Hematopoietic multipotent progenitor cell treated with erythropoietin and hydrocortisone succinate and interleukin-3 and kit ligand, for 15 days (in vitro differentiated cells): ENCODE measurements around the gene NEK10.
"Not testable (repeated sequence)": the region's sequence is repeated elsewhere in the genome, so short reads cannot be mapped to it uniquely, and the experiment has no call there.

Experiments used
- DNase-seq: peaks from one replicate; pipeline ENCODE4 v3.0.0-alpha.2; 2015; ENCODE audit warnings: low spot score

The NEK10 gene, protein sequence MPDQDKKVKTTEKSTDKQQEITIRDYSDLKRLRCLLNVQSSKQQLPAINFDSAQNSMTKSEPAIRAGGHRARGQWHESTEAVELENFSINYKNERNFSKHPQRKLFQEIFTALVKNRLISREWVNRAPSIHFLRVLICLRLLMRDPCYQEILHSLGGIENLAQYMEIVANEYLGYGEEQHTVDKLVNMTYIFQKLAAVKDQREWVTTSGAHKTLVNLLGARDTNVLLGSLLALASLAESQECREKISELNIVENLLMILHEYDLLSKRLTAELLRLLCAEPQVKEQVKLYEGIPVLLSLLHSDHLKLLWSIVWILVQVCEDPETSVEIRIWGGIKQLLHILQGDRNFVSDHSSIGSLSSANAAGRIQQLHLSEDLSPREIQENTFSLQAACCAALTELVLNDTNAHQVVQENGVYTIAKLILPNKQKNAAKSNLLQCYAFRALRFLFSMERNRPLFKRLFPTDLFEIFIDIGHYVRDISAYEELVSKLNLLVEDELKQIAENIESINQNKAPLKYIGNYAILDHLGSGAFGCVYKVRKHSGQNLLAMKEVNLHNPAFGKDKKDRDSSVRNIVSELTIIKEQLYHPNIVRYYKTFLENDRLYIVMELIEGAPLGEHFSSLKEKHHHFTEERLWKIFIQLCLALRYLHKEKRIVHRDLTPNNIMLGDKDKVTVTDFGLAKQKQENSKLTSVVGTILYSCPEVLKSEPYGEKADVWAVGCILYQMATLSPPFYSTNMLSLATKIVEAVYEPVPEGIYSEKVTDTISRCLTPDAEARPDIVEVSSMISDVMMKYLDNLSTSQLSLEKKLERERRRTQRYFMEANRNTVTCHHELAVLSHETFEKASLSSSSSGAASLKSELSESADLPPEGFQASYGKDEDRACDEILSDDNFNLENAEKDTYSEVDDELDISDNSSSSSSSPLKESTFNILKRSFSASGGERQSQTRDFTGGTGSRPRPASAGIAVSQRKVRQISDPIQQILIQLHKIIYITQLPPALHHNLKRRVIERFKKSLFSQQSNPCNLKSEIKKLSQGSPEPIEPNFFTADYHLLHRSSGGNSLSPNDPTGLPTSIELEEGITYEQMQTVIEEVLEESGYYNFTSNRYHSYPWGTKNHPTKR

DNA sequence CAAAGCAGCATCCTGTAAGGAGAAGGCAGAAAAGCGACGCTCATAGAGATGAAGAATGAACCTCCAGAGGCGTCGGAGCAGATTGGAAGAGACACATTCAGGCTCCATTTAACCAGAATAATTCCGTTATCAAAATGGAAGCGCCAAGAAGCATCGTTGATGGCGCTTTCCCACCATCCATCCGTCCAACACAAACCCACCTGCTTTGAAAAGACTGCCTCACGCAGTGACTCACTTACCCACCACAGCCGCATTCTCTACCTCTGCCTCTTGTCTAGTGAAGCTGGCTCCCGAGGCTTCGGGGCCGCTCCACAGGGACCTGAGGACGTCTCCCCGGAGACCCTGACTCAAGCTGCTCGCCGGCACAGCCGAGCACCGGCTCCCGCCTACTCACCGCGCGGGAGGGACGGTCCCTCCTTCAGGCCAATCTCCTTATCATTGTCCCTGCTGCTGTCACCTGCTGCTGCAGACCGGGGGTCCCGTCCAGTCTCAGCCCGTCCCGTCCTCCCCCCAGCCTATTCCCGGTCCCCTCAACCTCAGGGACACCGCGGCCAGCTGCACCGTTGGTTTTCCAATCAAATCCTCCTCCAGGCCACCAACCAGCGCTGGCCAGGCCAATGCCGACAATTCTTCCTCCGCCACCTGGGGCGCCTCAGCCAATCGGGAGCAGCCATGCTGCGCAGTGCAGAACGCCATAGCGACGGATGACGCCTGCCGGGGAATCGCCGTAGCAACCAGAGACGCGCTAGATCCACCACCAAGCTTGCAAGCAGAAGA lies at the start of gene NEK10:
Gene NEK10, minus strand, starts transcription at position 553 of the 777 bp plus-strand sequence. CDS start 16,501 bp downstream, outside the sequence.
- DNase-seq, result peak; percentile 35

DNA sequence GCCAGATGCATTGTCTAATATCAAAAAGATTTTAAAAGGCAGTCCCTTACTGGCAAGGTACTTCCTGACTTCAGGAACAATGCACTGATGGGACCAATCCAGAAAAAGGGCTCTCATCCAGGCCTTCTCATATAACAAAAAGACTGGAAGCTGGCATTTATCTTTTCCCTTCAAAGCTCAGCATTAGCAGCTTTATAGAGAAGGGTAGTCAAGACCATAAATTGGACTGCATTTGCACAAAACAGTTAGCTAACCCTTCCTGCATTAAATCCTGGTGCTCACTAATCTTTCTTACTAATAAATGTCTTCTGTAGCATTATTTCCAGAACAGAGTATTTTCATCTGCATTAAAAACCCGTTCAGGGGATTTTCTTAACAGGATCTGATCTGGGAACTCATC lies 46.0 kb upstream of the NEK10 start:
- DNase-seq, result no peak

DNA sequence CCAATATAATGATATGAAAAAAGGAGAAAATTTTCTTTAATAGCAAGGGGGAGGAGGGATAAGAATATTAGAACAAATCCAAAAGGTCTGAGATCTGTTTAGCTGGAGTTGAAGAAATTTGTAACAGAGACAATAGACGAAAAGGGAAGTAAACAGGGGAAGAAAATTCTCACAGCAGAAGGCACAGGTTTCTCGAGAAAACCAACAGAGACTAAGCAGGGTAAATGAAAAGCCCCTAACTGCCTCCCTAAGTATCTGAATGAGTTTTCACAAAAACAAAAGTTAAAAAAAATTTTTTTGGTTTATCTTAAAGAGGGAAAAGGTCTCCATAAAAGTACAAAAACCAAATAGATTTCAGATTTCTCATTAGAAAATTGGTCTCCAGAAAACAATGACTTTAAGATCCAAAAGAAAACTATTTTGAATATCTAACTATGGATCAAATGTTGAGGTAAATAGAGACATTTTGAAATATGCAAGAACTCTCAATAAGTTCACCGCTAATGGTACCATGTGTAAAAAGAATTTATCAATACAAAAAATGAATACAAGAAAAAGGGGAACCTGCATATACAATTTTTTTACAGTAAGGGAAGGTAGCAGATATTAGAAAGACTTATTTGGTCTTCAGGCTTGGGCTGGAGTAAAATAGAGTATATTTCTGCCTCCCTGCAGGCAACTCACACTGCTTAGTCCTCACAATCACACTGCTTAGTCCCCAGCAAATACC lies 23.9 kb upstream of the NEK10 start:
- DNase-seq, result no peak

DNA sequence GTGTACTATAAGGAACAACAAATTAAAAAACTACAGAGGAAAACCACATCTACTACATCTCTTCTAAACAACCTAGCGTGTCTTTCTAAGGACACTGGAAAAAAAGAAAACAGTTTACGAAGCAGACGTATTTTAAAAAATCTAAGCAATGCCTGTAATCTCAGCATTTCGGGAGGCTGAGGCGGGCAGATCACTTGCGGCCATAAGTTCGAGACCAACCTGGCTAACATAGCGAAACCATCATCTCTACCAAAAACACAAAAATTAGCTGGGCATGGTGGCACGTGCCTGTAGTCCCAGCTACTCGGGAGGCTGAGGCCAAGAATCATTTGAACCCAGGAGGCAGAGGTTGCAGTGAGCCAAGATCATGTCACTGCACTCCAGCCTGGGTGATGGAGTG lies 23.2 kb upstream of the NEK10 start:
- DNase-seq, result not testable (repeated sequence)

DNA sequence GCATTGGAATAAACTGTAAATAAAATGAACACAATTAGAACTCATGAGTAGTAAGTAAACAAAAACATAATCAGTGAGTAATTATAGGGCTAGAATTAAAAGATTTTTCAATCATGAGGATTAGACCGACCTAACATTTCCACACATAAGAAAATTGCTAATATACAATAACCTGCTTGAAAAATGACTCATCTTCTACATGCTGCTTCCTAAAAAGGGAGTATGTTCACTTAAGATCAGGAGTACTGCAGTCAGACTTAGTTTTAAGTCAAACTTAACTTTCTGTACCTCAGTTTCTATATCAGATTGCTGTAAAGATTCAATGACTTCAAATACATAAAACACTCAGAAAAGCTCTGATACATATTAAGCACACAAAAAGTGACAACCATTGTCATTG lies 22.6 kb upstream of the NEK10 start:
- no peak for DNase-seq

DNA sequence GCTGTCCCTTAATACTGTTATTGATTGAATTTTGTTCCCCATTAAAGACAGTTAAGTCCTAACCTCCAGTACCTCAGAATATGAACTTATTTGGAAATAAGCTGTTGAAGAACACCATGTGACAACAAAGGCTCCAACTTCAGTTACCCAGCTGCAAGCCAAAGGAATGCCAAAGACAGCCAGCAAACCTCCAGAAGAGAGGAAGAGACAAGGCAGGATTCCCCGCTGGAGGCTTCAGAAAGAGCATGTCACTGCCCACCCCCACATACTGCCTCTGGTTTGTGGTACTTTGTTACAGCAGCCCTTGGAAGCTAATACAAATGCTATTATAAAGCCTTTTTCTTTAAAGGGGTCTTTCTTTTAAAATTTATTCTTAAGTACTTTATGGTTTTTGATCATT lies 18.4 kb upstream of the NEK10 start:
- no peak for DNase-seq

DNA sequence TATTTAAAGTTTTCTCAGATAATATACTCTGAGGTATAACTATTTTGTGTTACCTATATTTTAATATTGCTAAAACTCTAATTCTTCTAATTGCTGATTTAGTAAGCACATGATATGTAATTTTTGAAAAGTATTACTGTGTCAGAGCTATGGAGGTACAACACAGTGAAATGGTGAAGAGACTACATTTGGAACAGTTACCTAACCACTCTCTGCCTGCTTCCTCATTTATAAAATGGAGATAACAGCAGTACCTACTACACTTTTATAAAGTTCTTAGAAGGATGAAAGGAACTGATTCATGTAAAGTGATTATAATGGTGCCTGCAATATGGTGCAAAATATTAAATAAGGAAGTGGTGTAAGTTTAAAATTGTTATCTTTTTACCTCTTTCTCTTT lies 16.3 kb upstream of the NEK10 start:
- no peak for DNase-seq

DNA sequence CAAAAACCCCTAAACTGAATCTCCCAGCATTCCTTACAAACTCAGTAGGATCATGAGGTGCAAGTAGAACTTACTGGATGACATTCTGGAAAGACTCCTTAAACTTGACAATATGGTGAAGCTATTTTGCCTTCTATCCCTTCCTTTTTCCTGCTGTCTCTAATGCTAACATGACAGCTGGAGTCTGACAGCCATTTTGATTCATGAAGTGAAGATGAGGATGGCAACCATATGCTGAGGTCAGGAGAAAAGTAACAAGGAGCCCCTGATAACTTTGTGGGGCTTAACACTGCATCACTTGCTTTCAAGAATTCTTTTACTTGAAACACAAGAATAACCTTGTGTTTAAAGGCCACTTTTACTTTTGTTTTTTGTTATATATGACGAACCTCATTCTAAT lies 15.0 kb upstream of the NEK10 start:
- no peak for DNase-seq

DNA sequence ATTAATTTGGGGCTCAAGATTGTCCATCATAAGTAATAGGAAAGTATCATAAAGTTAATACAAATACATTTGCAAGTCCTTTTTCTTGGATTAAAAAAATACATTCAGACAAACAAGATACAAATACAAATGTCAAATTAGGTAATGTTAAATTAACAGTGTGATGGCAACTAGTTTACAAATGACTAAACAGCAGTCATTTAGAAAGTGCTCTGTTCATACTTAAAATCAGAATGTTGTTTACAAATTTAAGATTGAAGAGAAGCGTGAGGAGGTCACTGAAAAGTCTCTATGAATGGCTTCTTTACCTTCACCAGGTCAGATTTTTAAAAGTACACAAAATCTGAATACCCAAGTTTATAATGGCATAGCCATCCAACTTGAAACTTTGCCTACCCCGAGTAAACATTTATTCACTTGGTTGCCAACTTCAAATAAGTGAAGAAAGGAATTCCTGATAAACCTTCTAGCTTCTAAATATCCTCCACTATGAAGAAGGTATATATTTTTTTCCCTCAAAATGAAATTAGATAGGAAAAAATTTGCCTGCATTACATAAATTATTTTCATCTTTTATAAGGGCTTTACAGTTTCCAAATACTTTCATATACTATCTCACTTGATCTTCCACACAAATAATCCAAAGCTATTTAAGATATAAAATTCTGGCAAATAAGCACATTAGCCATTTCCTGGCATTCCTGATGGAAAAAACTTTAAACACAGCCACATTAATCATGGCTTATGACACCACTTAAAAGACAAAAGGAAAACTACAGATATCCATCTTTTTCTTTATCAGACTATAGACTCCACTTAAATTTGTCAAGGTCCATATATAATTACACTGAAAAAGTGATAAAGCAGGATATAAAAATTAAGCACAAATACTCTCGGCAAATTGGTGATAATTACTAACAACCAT lies 11.5 kb upstream of the NEK10 start:
- DNase-seq, result no peak

DNA sequence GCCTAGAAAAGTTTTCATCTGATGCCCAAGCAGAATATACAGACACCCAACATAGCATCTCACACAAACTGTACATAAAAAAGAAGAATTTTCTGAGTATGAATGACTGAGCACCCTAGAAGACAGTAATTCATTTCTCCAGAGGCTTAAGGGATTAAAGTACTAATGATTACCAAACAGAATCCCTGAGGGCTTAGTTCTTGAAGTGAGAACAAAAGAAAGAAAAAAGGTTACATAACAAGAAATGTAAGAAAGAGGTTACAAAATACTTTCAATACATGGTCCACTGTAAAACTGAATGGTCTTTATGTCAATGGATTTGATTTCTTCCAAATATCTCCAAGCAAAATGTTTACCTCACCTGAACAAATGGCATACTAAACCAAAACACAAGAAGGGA lies 9.1 kb upstream of the NEK10 start:
- no peak for DNase-seq

DNA sequence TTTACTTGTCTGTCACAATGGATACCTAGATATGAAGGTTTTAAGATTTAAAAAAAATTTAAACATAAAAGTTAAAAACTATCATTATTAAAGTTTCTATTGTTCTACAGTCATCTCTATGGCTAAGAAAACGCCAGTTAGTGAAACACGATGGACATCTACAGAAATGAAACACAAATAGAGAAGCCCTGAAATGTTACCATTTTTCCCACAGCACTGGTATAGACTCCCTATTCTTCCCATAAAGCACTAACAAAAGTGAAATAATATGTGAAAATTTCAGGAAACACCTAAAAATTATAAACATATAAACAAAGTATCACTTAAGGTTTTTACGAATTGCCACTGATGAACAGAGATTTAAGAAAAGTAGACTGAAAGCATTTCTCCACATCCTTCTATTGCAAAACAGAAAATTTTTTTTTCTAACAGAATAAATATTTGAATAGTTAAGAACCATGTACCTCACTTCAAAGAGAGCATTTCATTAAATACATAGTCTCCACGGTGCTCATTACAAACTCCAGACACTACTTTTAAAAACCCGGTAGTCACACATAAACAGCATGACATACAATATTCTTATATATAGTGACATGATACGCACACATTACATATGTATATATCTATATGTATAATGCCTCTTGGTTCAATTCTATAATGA lies 7.1 kb upstream of the NEK10 start:
- DNase-seq, result no peak

DNA sequence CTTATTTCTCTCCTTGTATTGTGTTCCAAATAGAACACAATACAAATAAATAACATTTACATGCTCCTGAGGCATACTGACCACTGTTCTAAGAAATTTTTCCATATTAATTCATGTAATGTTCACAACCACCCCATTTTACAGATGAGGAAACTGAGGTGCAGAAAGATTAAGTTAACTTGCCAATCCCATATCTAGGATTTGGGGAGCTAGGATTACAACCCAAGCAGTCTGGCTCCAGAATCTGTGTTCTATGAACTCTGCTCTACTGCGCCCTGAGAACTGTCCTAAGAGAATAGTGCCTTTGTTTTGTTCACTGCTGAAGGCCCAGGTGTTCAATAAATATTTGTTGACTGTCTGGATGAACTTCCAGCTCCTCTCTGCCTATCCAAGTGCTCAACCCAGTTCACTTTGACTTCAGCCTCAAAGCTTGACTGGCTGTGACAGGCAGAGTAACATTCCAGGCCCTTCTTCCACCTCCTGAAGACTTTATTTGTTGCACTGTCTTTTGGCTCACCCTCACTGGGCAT lies 3.1 kb downstream of the NEK10 start:
- DNase-seq, result no peak

DNA sequence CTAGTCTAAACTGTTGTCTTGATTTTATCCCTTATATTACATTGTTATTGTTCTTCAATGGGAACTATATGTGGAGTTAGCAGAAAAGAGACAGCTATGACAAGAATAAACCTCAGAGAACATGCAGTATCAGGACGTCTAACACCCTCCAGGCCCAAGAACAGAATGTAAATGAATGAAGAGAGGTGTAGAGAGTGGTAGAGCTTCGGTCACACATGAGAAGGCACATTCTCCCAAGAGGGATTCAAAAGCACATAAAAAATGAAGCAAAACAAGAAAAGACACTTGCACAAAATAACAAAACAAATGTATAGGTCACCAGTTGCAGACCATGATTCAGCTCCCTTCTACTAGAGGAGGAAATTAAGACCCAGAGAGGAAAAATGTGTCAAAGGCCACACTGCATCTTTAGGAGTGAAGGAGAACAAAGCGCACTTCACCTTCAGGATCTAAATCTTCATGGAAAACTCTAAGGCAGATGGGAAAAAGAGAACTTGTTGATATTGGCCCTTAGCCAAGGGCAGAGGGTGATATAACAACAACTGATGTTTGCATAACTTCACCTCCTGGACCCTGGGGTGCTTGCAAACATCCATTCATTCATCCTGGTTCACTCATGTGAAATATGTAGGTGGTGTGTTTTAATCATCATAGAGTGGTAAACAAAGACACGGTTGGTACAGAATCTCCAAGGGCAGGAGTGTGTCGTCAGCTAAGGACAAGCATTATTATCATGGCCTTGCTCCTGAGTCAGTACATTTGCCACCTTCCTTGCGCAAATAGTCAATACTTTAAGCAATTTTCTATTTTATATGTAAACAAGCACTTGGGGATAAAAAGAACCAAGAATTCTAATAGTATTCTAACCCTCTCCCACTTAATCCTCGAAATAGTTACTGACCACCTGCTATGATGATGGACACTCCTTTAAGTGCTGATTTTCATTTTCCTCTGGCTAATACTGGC lies 8.8 kb downstream of the NEK10 start:
- no peak for DNase-seq

DNA sequence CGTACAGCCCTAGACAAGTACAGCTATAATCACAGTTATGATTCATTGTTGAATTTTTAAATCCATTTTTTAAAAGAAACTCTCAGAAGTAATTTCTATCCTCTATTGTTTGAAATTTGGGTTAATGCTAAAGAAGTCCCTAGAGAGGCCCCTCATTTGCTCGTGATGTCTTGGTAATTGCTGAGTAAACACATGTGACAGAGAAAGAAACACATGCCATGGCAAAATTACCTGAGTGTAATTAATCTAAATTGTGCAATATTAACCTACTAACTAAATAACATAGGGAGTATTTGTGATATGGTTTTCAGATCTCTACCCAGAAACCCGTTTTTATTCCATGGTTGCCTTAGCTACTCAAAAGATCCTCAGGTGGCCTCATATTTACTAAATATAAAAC lies 10.8 kb downstream of the NEK10 start:
- DNase-seq, result no peak

DNA sequence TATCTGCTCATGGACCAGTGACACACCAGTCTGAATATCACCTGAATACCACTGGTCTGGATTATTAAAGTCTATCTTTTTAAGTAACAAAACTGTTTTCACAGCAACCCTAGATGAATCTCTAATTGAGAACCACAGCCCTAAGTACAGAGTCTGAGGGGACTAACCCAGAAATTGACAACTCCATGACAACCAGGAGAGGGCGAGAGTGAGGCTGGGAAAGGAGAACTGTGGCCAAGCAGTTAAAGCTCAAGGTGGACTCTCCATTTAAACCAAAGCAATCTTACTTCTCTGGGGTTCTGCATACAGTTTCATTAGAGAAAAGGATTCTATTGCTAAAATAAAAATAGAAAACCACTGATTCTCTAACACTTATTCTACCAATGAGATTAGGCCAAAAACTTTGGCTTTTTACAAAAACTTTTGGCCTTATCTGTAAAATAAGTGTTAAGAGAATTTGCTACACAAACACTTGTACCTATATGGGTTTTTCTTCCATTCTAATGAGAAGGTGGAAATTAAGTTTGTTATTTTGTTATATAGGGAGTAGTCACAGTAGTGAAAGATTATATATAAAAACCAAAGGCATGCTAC lies 11.4 kb downstream of the NEK10 start:
- peak; percentile 4 for DNase-seq

DNA sequence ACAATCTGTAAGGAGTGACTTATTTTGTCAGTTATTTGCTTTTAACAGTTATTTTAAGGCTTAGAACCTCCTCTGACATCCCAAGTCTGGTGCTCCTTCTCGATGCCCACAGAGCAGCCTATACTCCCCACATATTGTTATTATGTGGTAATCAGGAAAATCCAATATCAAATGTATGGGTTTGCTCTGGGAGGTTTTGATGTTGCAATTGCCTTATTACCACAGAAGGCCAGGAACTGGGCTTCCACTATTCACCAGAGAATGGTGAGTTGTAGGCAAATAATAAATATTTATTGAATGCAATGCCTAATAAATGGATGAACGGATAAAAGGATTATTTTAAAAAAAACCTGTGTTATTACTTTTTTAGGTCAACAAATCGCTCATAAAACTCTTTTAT lies 12.2 kb downstream of the NEK10 start:
- DNase-seq, result no peak

DNA sequence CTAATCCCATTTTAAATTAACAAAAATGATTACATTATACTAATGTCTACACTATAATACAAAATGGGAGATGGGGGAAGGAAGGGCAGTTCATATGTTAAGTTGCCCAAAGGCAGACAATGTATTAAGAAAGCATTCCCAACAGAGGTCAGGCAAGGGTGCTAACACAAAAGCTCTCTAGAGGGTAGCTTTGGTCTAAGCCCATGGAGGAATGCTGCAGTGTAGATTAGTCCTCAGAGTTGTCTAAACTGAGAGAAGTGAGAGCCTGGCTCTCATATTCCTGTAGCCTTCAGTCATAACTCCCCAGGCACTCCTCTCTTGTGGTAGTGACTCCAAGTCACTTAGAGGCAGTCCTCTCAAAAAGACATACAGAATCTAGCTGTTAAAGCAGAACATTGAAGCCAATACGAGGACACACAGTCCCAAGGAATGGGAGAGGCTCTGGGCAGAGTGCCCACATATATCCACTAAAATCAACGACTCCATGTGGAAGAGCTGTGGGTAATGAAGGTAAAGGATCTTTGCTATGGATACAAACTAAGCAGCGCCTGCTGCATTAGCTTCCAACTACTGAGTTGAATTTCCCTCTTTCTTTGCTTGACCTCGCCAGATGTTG lies 14.5 kb downstream of the NEK10 start:
- DNase-seq, result no peak
